Measurements from ENCODE around the gene CENPL. TPM values are rescaled to one million over a fixed set of nuclear protein-coding genes. Genes with fewer than 3 reads are reported as not detected.
A peak's percentile ranks its signal among the peaks of the same experiment; 100 is the strongest.

CENPL gene
- total RNA-seq, 1 donor from 2014 or later = 5.5 TPM

- Histone ChIP-seq H3K27me3 (ENCODE audit: control insufficient read depth, insufficient read depth, low read length) (no peaks in the 10 kb centered on the region), H3K36me3 (ENCODE audit: control insufficient read depth, insufficient read depth, low read length) (peaks cover 15% of the 10 kb centered on the region), H3K4me3 (ENCODE audit: low read depth, low read length) (peak within 1 kb of the TSS; percentile 70)
- DNase-seq (ENCODE audit: low read depth) (peak; percentile 71), FAIRE-seq (no peak)
- peak; percentile 7 for TF ChIP-seq CTCF (IDR thresholded peaks at IDR 0.05; ENCODE audit: insufficient read depth, low read length, severe bottlenecking)
Observed at GRCh38 chr1:173868266-173869020, 43.8 kb upstream of the CENPL start, which contains the start of gene ZBTB37. TSS of gene ZBTB37 (plus strand) at chr1:173868380. CDS start at chr1:173870226, 1,846 bp downstream.

- Histone ChIP-seq H3K4me3 (ENCODE audit: low read depth, low read length) (peak within 1 kb of the TSS; percentile 70), H3K36me3 (ENCODE audit: control insufficient read depth, insufficient read depth, low read length) (peaks cover 16% of the 10 kb centered on the region), H3K27me3 (ENCODE audit: control insufficient read depth, insufficient read depth, low read length) (no peaks in the 10 kb centered on the region)
- FAIRE-seq (peak; percentile 18), DNase-seq (ENCODE audit: low read depth) (peak; percentile 98)
- TF ChIP-seq CTCF (IDR thresholded peaks at IDR 0.05; ENCODE audit: insufficient read depth, low read length, severe bottlenecking) = no peak
Observed at GRCh38 chr1:173867753-173868265, 43.1 kb upstream of the CENPL start, which contains the start of gene GAS5. TSS of gene GAS5 (minus strand) at chr1:173867989.

- Histone ChIP-seq H3K27me3 (ENCODE audit: control insufficient read depth, insufficient read depth, low read length) (no peaks in the 10 kb centered on the region), H3K4me3 (ENCODE audit: low read depth, low read length) (peak overlapping the region; percentile 70), H3K36me3 (ENCODE audit: control insufficient read depth, insufficient read depth, low read length) (peaks cover 16% of the 10 kb centered on the region)
- FAIRE-seq = no peak
- no peak for TF ChIP-seq CTCF (IDR thresholded peaks at IDR 0.05; ENCODE audit: insufficient read depth, low read length, severe bottlenecking)
- no peak for DNase-seq (ENCODE audit: low read depth)
Observed at GRCh38 chr1:173867141-173867752, 42.6 kb upstream of the CENPL start.

GRCh38 chr1:173866413-173867115, 41.9 kb upstream of the CENPL start:
- peaks cover 16% of the 10 kb centered on the region for H3K36me3 ChIP-seq (ENCODE audit: control insufficient read depth, insufficient read depth, low read length)
- no peak for TF ChIP-seq CTCF (IDR thresholded peaks at IDR 0.05; ENCODE audit: insufficient read depth, low read length, severe bottlenecking)
- H3K27me3 ChIP-seq (ENCODE audit: control insufficient read depth, insufficient read depth, low read length) = no peaks in the 10 kb centered on the region
- no peak for DNase-seq (ENCODE audit: low read depth)
- H3K4me3 ChIP-seq (ENCODE audit: low read depth, low read length) = peak overlapping the region; percentile 70
- no peak for FAIRE-seq

GRCh38 chr1:173865468-173866164, 40.9 kb upstream of the CENPL start:
- FAIRE-seq = no peak
- H3K36me3 ChIP-seq (ENCODE audit: control insufficient read depth, insufficient read depth, low read length) = peaks cover 16% of the 10 kb centered on the region

More at GRCh38 chr1:173865468-173866164, 40.9 kb upstream of the CENPL start:
- H3K27me3 ChIP-seq (ENCODE audit: control insufficient read depth, insufficient read depth, low read length) = no peaks in the 10 kb centered on the region
- DNase-seq (ENCODE audit: low read depth) = no peak
- peak overlapping the region; percentile 70 for H3K4me3 ChIP-seq (ENCODE audit: low read depth, low read length)
- TF ChIP-seq CTCF (IDR thresholded peaks at IDR 0.05; ENCODE audit: insufficient read depth, low read length, severe bottlenecking) = no peak
